Hematopoietic multipotent progenitor cell treated with erythropoietin and hydrocortisone succinate and interleukin-3 and kit ligand, for 17 days (in vitro differentiated cells): ENCODE measurements around the gene SLC6A12.
"Not testable (repeated sequence)": the region's sequence is repeated elsewhere in the genome, so short reads cannot be mapped to it uniquely, and the experiment has no call there.

Experiments
- DNase-seq: peaks from one replicate; pipeline ENCODE4 v3.0.0-alpha.2; 2015; ENCODE audit warnings: low spot score

SLC6A12 gene

DNA sequence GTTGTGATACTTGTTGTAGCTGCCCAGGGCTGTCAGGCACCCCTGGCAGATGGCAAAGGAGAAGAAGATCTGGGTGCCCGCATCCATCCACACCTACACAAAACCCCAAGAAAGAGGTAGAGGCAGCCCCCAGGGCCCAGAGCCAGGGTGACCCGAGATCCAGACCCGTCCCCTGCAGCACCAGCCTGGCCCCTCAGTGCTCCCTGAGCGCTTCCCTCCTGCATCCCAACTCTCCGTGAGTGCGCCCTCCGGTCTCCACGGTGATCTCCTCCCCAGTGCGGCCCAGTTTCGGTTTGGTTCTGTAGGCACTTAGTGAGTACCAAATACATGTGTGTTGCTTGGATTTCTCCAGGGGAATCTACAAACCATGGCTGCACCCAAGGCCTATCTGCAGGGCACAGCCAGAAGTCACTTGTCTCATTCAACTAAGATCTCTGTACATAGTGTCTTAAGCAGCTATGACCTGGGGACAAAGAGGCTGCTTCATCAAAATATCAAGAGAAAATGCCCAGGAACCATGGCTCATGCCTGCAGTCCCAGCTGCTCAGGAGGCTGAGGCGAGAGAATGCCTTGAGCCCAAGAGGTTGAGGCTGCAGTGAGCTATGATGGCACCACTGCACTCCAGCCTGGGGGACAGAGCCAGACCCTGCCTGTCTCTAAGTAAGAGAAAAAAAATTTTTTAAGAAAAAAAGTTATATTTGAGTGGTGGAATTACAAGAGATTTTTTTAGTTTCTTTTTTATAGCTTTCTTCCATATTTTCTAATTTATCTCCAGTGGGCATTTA is 15.9 kb downstream of the SLC6A12 start:
- DNase-seq = no peak

- no peak for DNase-seq
Observed at GRCh38 chr12:197347-197746, 16.6 kb downstream of the SLC6A12 start.

DNA sequence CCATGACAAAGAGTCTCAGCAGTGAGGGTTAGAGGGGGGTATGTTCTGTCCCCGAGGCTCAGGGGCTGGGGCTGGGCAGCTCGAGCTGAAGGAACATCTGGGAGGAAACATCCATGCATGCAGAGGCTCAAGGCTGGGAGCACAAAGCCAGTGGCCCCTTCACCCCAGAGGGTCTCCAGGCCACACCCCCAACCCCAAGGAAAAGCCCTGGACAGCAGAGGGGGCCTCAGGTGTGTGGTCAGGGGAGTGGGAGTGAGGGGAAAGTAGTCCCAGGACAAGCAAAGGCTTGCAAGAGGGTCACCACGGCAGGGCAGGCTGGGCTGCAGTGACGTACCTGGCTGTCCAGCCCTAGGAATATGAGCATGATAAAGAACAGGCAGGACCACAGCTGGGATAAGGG is 17.5 kb downstream of the SLC6A12 start:
- no peak for DNase-seq

DNA sequence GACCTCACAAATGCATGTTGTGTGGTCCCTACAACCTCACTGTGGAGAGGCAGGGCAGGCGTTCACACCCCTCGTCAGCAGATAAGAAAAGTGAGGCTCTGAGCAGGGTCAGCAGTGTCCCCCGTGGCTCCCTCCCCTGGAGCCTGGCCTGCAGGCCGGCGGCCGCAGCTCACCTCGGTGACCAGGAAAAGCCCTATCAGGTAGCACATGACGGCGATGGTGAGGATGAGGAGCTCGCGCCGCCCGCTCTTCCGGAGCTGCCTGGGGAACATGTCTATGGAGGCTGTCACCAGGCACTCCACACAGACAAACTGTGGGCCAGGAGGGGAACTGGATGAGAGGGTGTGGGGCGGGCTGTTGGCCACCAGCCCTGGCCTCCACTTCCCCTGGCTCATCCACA is 18.0 kb downstream of the SLC6A12 start:
- no peak for DNase-seq

DNA sequence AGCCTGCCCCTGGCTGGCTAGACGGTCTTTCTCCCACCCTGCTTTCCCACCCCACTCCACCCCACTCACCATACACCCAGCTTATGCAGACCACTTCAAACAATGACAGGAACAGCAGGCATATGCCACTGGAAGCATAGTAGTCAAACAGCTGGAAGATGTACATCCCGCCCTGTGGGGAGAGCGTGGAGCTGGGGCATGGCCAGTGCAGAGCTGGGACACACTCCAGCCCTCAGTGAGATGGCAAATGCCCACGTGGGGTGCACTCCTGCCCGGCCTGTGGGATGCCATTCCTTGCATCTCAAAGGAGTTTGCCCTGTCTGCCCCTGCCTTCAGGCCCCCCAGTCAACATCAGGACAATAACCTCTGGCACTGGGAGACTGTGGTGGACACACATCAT is 18.8 kb downstream of the SLC6A12 start:
- DNase-seq = no peak

GRCh38 chr12:194276-194675 is 19.7 kb downstream of the SLC6A12 start:
- DNase-seq = no peak

GRCh38 chr12:193261-193660 is 20.7 kb downstream of the SLC6A12 start:
- no peak for DNase-seq

DNA sequence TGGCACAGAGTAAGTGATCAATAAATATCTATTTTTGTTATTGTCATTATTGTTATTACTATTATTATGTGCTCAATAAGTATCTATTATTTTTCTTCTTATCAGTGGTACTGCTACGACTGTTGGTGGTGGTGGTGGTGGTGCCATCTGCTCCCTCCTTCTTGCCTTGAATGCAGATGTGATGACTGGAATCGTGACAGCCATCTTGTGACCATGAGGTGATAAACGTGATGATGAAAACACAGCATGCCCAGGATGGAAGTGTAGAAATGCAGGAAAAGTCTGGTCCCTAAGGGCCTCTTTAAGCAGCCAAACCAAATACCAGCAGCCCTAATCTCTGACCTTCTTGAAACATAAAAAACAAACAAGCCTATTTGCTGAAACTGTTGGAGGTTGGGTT is 22.4 kb downstream of the SLC6A12 start:
- DNase-seq = no peak

DNA sequence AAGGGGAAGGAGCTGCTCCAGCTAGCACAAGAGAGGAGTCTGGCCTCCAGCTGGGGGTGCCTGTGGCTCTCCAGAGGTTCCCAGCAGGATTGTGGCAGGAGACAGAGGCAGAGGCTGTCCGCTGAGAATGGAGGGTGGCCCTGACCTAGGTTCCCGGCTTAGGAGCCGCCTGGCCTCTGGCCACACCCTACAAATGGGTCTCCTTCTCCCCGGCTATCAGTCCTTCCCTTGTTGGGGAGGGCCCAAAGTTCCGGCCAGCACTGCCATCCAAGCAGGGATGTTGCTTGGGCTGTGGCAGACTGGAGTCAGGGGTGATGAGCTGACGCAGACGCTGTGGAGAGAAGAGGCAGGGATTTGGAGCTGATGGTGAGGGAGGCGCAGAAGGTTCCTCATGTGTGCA is 23.1 kb downstream of the SLC6A12 start:
- no peak for DNase-seq

GRCh38 chr12:189622-189962 is 24.4 kb downstream of the SLC6A12 start:
- DNase-seq = no peak

- peak; percentile 21 for DNase-seq
Observed at GRCh38 chr12:188910-189621, 24.9 kb downstream of the SLC6A12 start.

DNA sequence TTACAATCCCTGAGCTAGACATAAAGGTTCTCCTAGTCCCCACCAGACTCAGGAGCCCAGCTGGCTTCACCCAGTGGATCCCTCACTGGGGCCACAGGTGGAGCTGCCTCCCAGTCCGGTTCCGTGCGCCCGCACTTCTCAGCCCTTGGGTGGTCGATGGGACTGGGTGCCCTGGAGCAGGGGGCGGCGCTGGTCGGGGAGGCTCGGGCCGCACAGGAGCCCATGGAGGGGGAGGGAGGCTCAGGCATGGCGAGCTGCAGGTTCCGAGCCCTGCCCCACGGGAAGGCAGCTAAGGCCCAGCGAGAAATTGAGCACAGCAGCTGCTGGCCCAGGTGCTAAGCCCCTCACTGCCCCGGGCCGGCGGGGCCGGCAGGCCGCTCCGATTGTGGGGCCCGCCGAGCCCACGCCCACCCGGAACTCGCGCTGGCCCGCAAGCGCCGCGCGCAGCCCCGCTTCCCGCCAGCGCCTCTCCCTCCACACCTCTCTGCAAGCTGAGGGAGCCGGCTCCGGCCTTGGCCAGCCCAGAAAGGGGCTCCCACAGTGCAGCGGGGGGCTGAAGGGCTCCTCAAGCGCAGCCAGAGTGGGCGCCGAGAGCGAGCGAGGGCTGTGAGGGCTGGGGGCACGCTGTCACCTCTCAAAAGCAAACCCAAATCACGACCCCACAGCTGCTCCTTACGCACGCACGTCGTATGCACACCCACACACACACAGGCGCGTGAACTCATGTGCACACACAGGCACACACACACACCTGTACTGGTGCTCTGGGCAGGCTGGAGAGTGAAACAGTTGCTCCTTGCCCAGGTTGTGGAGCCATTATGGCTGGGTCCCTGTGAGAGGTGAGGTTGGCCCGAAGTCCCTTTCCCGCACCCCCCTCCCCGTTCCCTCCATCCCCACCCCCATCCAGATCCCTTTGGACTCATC is 25.7 kb downstream of the SLC6A12 start:
- DNase-seq = not testable (repeated sequence)

- DNase-seq = no peak
Observed at GRCh38 chr12:186006-186625, 27.8 kb downstream of the SLC6A12 start.

DNA sequence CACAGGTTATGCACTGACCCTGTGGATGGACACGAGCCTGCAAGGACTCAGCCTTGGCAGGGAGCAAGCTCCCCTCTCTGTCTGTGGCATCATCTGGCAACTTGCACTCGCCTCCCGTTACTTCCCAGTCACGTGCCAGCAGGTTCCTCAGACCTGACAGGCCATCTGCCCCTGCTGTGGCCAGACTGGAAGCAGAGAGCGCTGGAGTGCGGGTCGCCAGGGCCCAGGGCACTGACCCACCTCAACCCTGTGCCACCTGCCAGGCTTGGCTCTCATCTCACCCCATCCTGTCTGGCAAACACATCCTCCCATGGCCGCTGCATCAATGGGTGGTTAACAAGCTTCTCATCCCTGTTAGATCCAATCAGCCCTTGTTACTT is 28.4 kb downstream of the SLC6A12 start:
- no peak for DNase-seq

DNA sequence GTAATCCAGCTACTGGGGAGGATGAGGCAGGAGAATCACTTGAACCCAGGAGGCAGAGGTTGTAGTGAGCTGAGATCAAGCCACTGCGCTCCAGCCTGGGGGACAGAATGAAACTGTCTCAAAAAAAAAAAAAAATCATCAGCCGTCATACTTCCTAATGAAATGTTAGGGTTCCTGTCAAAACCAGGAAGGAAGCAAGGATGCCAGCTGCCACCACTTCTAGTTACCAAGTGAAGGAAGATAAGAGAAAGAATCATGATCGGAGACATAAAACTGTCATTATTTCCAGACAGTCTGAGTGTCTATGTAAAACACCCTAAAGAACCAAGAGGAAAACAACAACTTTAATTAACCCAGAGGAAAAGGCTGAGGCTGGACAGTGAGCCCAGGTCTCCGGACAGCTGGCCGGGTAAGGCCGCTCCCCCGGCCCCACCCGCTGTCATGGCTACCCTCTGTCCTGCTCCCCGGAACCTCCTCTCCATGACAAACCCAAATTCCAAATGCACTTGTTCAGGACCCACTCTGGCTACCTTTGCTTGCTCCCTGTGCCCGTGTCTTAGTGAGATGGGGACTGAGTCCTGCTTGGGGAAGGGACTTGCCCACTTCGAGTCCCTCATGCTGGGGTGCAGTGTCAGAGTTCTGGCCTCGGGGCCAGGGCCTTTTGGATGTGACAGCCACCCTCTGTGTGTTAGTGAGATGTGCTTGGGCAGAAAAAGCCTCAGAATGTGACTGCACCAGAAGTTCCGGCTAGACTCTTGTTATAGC is 29.0 kb downstream of the SLC6A12 start:
- DNase-seq = no peak

- no peak for DNase-seq
Observed at GRCh38 chr12:182381-182892, 31.5 kb downstream of the SLC6A12 start.

GRCh38 chr12:181921-182320 is 32.0 kb downstream of the SLC6A12 start:
- no peak for DNase-seq

DNA sequence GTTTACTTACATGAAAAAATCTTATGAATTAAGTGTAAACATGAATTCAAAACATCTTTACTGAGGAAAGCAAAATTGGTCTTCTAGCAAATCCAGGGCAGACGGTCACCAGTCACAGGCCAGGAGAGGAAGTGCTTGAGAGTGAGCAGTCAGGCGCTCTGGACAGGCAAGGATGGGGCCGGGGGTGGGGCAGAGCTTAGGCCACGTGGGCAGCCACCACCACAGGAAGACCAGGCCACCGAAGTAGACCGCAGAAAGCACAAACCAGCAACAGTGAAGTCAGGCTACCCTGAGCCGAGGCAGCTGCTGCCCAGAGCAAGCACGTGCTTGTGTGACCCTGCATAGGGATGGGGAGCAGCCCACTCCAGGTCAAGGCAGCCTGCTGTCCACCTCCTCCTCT is 33.5 kb downstream of the SLC6A12 start:
- DNase-seq = no peak

- DNase-seq = no peak
Observed at GRCh38 chr12:179885-180284, 34.1 kb downstream of the SLC6A12 start.

- peak; percentile 38 for DNase-seq
Observed at GRCh38 chr12:179131-179884, 34.6 kb downstream of the SLC6A12 start.

DNA sequence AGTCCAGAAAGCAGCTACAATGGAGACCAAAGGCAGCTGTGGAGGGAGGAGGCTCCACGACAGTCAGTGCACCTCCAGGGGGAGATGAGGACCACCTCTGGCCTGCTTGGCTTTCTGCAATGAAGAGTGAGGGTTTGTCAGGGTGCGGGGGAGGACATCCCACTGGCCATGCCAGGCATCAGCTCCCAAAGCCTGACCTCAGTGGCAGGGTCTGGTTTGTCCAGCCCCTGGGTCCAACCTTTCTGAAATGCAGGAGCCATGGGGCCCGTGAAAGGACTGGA is 35.2 kb downstream of the SLC6A12 start:
- DNase-seq = no peak
